ENCODE results near the gene OTX1.
"Not testable (repeated sequence)": the region's sequence is repeated elsewhere in the genome, so short reads cannot be mapped to it uniquely, and the experiment has no call there.

Gene OTX1

GRCh38 chr2:63058921-63059792 is 8.5 kb downstream of the OTX1 start:
- DNase-seq (ENCODE audit: low read depth), result no peak

GRCh38 chr2:63059793-63060471 is 9.3 kb downstream of the OTX1 start:
- no peak for DNase-seq (ENCODE audit: low read depth)

- DNase-seq (ENCODE audit: low read depth), result no peak
These were observed 9.9 kb downstream of the OTX1 start for GRCh38 chr2:63060472-63060991.

GRCh38 chr2:63064197-63064596 is 13.6 kb downstream of the OTX1 start:
- no peak for DNase-seq (ENCODE audit: low read depth)

- DNase-seq (ENCODE audit: low read depth), result no peak
These were observed 14.0 kb downstream of the OTX1 start for GRCh38 chr2:63064661-63065060.

GRCh38 chr2:63066265-63066664 is 15.6 kb downstream of the OTX1 start:
- no peak for DNase-seq (ENCODE audit: low read depth)

- DNase-seq (ENCODE audit: low read depth), result no peak
These were observed 16.2 kb downstream of the OTX1 start for GRCh38 chr2:63066838-63067237.

- DNase-seq (ENCODE audit: low read depth), result no peak
These were observed 21.0 kb downstream of the OTX1 start for GRCh38 chr2:63071664-63072063.

GRCh38 chr2:63073994-63074393 is 23.4 kb downstream of the OTX1 start:
- no peak for DNase-seq (ENCODE audit: low read depth)

GRCh38 chr2:63074399-63074798 is 23.8 kb downstream of the OTX1 start:
- DNase-seq (ENCODE audit: low read depth), result not testable (repeated sequence)

GRCh38 chr2:63078852-63079606 is 28.4 kb downstream of the OTX1 start:
- no peak for DNase-seq (ENCODE audit: low read depth)

GRCh38 chr2:63081404-63081803 is 30.8 kb downstream of the OTX1 start:
- DNase-seq (ENCODE audit: low read depth), result no peak

GRCh38 chr2:63086687-63087086 is 36.1 kb downstream of the OTX1 start:
- DNase-seq (ENCODE audit: low read depth), result no peak

GRCh38 chr2:63092401-63092800 is 41.8 kb downstream of the OTX1 start:
- DNase-seq (ENCODE audit: low read depth), result no peak

GRCh38 chr2:63092857-63093256 is 42.2 kb downstream of the OTX1 start:
- DNase-seq (ENCODE audit: low read depth), result no peak

GRCh38 chr2:63093502-63093901 is 42.9 kb downstream of the OTX1 start:
- DNase-seq (ENCODE audit: low read depth), result no peak

GRCh38 chr2:63096491-63096890 is 45.9 kb downstream of the OTX1 start:
- DNase-seq (ENCODE audit: low read depth), result no peak

- no peak for DNase-seq (ENCODE audit: low read depth)
These were observed 48.4 kb downstream of the OTX1 start for GRCh38 chr2:63099032-63099431.

- no peak for DNase-seq (ENCODE audit: low read depth)
These were observed 51.3 kb downstream of the OTX1 start for GRCh38 chr2:63101954-63102353.

GRCh38 chr2:63104482-63104881 is 53.9 kb downstream of the OTX1 start:
- DNase-seq (ENCODE audit: low read depth), result no peak
